Activated naive CD4-positive, alpha-beta T cell treated with anti-CD3 and anti-CD28 coated beads, Interleukin-2, amount 50 U/mL, for 24 hours (primary cell): Measurements from ENCODE around the gene MRTFA.
A peak's percentile ranks its signal among the peaks of the same experiment; 100 is the strongest.

ENCODE experiments used
- H3K27ac Mint-ChIP-seq: one replicate; pipeline ENCODE4 v1.8.0; 2021; ENCODE audit warnings: mild to moderate bottlenecking, mixed read lengths
- H3K27me3 Mint-ChIP-seq: one replicate; pipeline ENCODE4 v1.8.0; 2021; ENCODE audit warnings: mixed read lengths
- H3K36me3 Mint-ChIP-seq: one replicate; pipeline ENCODE4 v1.8.0; 2021; ENCODE audit warnings: mixed read lengths
- H3K4me1 Mint-ChIP-seq: one replicate; pipeline ENCODE4 v1.8.0; 2021; ENCODE audit warnings: mixed read lengths
- H3K4me3 Mint-ChIP-seq: one replicate; pipeline ENCODE4 v1.8.0; 2021; ENCODE audit warnings: mild to moderate bottlenecking, mixed read lengths
- H3K9me3 Mint-ChIP-seq: one replicate; pipeline ENCODE4 v1.8.0; 2021; ENCODE audit warnings: mixed read lengths

Gene MRTFA

GRCh38 chr22:40450616-40451015 is 185.9 kb downstream of the MRTFA start:
- Mint-ChIP-seq H3K36me3 (peaks cover 12% of the 10 kb centered on the region), H3K9me3 (peaks cover 5% of the 10 kb centered on the region), H3K27me3 (no peaks in the 10 kb centered on the region), H3K27ac (no peak overlapping the region), H3K4me1 (peaks cover 88% of the 10 kb centered on the region), H3K4me3 (peak overlapping the region; percentile 83)

- H3K4me3 Mint-ChIP-seq, result peak overlapping the region; percentile 30
These were observed 186.9 kb downstream of the MRTFA start for GRCh38 chr22:40449676-40450035.

GRCh38 chr22:40446203-40446602 is 190.3 kb downstream of the MRTFA start:
- H3K4me3 Mint-ChIP-seq, result no peak overlapping the region
- no peaks in the 10 kb centered on the region for H3K9me3 Mint-ChIP-seq
- H3K27ac Mint-ChIP-seq, result peak overlapping the region; percentile 79
- peaks cover 12% of the 10 kb centered on the region for H3K36me3 Mint-ChIP-seq
- H3K27me3 Mint-ChIP-seq, result no peaks in the 10 kb centered on the region
- peaks cover 89% of the 10 kb centered on the region for H3K4me1 Mint-ChIP-seq

More at GRCh38 chr22:40449676-40450035, 186.9 kb downstream of the MRTFA start:
- Mint-ChIP-seq H3K27me3 (no peaks in the 10 kb centered on the region), H3K27ac (peak overlapping the region; percentile 81), H3K4me1 (peaks cover 89% of the 10 kb centered on the region), H3K9me3 (peaks cover 5% of the 10 kb centered on the region), H3K36me3 (peaks cover 13% of the 10 kb centered on the region)

- H3K27ac Mint-ChIP-seq, result peak overlapping the region; percentile 92
- H3K27me3 Mint-ChIP-seq, result no peaks in the 10 kb centered on the region
- peaks cover 12% of the 10 kb centered on the region for H3K36me3 Mint-ChIP-seq
- H3K4me3 Mint-ChIP-seq, result no peak overlapping the region
- H3K9me3 Mint-ChIP-seq, result no peaks in the 10 kb centered on the region
- peaks cover 89% of the 10 kb centered on the region for H3K4me1 Mint-ChIP-seq
These were observed 192.2 kb downstream of the MRTFA start for GRCh38 chr22:40444178-40444831.

GRCh38 chr22:40443732-40444131 is 192.8 kb downstream of the MRTFA start:
- H3K27me3 Mint-ChIP-seq, result no peaks in the 10 kb centered on the region
- H3K9me3 Mint-ChIP-seq, result no peaks in the 10 kb centered on the region
- H3K4me1 Mint-ChIP-seq, result peaks cover 91% of the 10 kb centered on the region
- H3K36me3 Mint-ChIP-seq, result peaks cover 12% of the 10 kb centered on the region
- H3K27ac Mint-ChIP-seq, result peak overlapping the region; percentile 92
- no peak overlapping the region for H3K4me3 Mint-ChIP-seq

GRCh38 chr22:40441761-40442390 is 194.6 kb downstream of the MRTFA start:
- H3K27me3 Mint-ChIP-seq, result no peaks in the 10 kb centered on the region
- no peak overlapping the region for H3K27ac Mint-ChIP-seq
- H3K4me1 Mint-ChIP-seq, result peaks cover 91% of the 10 kb centered on the region
- H3K4me3 Mint-ChIP-seq, result no peak overlapping the region
- peaks cover 12% of the 10 kb centered on the region for H3K36me3 Mint-ChIP-seq
- no peaks in the 10 kb centered on the region for H3K9me3 Mint-ChIP-seq

- Mint-ChIP-seq H3K27ac (peak overlapping the region; percentile 79), H3K4me3 (no peak overlapping the region), H3K27me3 (no peaks in the 10 kb centered on the region), H3K36me3 (peaks cover 2% of the 10 kb centered on the region), H3K9me3 (no peaks in the 10 kb centered on the region), H3K4me1 (peaks cover 71% of the 10 kb centered on the region)
These were observed 199.8 kb downstream of the MRTFA start for GRCh38 chr22:40436505-40437431.

- Mint-ChIP-seq H3K4me1 (peaks cover 63% of the 10 kb centered on the region), H3K9me3 (no peaks in the 10 kb centered on the region), H3K36me3 (peaks cover 4% of the 10 kb centered on the region), H3K27me3 (no peaks in the 10 kb centered on the region), H3K27ac (no peak overlapping the region), H3K4me3 (no peak overlapping the region)
These were observed 201.8 kb downstream of the MRTFA start for GRCh38 chr22:40434745-40435144.

- Mint-ChIP-seq H3K27ac (no peak overlapping the region), H3K36me3 (peaks cover 8% of the 10 kb centered on the region), H3K4me3 (no peak overlapping the region), H3K9me3 (no peaks in the 10 kb centered on the region), H3K27me3 (no peaks in the 10 kb centered on the region), H3K4me1 (peaks cover 62% of the 10 kb centered on the region)
These were observed 202.4 kb downstream of the MRTFA start for GRCh38 chr22:40434106-40434505.

- Mint-ChIP-seq H3K9me3 (no peaks in the 10 kb centered on the region), H3K4me3 (no peak overlapping the region), H3K36me3 (peaks cover 12% of the 10 kb centered on the region), H3K27ac (peak overlapping the region; percentile 23), H3K4me1 (peaks cover 60% of the 10 kb centered on the region), H3K27me3 (no peaks in the 10 kb centered on the region)
These were observed 203.0 kb downstream of the MRTFA start for GRCh38 chr22:40433416-40434090.

GRCh38 chr22:40432625-40433024 is 203.9 kb downstream of the MRTFA start:
- peaks cover 51% of the 10 kb centered on the region for H3K4me1 Mint-ChIP-seq
- no peaks in the 10 kb centered on the region for H3K9me3 Mint-ChIP-seq
- peak overlapping the region; percentile 4 for H3K27ac Mint-ChIP-seq
- H3K4me3 Mint-ChIP-seq, result no peak overlapping the region
- H3K27me3 Mint-ChIP-seq, result no peaks in the 10 kb centered on the region
- H3K36me3 Mint-ChIP-seq, result peaks cover 12% of the 10 kb centered on the region

- H3K36me3 Mint-ChIP-seq, result peaks cover 12% of the 10 kb centered on the region
- peaks cover 46% of the 10 kb centered on the region for H3K4me1 Mint-ChIP-seq
- no peak overlapping the region for H3K4me3 Mint-ChIP-seq
- no peak overlapping the region for H3K27ac Mint-ChIP-seq
- H3K9me3 Mint-ChIP-seq, result no peaks in the 10 kb centered on the region
- H3K27me3 Mint-ChIP-seq, result no peaks in the 10 kb centered on the region
These were observed 204.4 kb downstream of the MRTFA start for GRCh38 chr22:40432157-40432556.

- Mint-ChIP-seq H3K4me3 (no peak overlapping the region), H3K9me3 (no peaks in the 10 kb centered on the region), H3K4me1 (peaks cover 46% of the 10 kb centered on the region), H3K36me3 (peaks cover 17% of the 10 kb centered on the region), H3K27ac (peak overlapping the region; percentile 56), H3K27me3 (no peaks in the 10 kb centered on the region)
These were observed 205.5 kb downstream of the MRTFA start for GRCh38 chr22:40430991-40431390.

GRCh38 chr22:40429481-40429880 is 207.0 kb downstream of the MRTFA start:
- Mint-ChIP-seq H3K9me3 (no peaks in the 10 kb centered on the region), H3K27me3 (no peaks in the 10 kb centered on the region), H3K27ac (no peak overlapping the region), H3K36me3 (peaks cover 19% of the 10 kb centered on the region), H3K4me1 (peaks cover 43% of the 10 kb centered on the region), H3K4me3 (no peak overlapping the region)

- H3K4me3 Mint-ChIP-seq, result no peak overlapping the region
- peak overlapping the region; percentile 39 for H3K27ac Mint-ChIP-seq
- H3K4me1 Mint-ChIP-seq, result peaks cover 38% of the 10 kb centered on the region
- no peaks in the 10 kb centered on the region for H3K9me3 Mint-ChIP-seq
- H3K27me3 Mint-ChIP-seq, result no peaks in the 10 kb centered on the region
- H3K36me3 Mint-ChIP-seq, result peaks cover 17% of the 10 kb centered on the region
These were observed 207.7 kb downstream of the MRTFA start for GRCh38 chr22:40428796-40429195.
